CD1c-positive myeloid dendritic cell (primary cell): Measurements from ENCODE around the gene TST.

Source experiments
- DNase-seq: peaks from one replicate; pipeline ENCODE4 v3.0.0-alpha.2; 2016; ENCODE audit errors: extremely low spot score

TST gene

DNA sequence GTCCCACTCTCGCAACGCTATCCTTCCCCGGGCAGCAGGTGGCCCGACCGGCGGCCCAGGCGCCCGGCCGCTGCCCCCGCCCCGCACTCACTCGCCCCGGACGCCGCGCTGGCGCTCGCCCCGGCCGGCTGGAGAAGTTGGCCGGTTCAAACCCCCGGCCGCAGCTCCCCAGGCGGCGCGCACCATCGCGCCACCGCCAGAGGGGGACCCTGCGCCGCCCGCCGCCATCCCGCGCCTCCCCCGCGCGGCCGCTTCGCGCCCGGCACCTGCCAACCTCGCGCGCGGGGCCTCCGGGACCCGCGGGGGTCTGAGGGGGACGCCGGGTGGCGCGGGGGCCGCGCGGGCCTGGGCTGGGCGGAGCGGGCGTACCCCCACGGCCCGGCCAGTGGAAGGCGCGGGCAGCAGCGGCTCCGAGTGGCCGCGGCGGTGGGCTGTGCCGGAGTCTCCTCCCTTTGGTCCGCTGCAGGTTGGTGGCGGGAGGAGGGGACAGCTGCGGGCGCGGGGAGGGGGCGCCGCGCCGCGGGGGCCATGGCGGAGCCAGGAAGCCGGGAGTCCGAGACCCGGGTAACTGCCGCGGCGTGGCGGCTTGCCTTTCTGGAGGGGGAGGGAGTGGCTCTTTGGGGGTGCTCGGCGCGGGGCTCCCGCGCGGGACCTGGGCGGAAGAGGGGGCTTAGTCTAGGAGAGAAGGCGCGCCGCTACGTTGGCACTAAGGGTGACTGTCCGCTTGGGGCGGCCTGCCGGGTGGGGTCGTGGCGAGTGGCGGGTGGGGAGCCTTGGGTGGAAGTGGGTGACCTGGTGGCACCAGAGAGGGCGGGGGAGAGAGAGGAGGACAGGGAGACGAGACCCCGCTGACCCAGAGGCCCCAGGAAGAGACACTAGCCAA lies at the start of gene TST, which contains the start of gene MPST:
Gene TST (minus strand): TSS at position 139 of the 883 bp plus-strand sequence. CDS start 715 bp downstream, outside the sequence.
Gene MPST (plus strand): TSS at position 434 of the 883 bp plus-strand sequence. CDS start 95 bp downstream, at position 529.
- peak; percentile 73 for DNase-seq

DNA sequence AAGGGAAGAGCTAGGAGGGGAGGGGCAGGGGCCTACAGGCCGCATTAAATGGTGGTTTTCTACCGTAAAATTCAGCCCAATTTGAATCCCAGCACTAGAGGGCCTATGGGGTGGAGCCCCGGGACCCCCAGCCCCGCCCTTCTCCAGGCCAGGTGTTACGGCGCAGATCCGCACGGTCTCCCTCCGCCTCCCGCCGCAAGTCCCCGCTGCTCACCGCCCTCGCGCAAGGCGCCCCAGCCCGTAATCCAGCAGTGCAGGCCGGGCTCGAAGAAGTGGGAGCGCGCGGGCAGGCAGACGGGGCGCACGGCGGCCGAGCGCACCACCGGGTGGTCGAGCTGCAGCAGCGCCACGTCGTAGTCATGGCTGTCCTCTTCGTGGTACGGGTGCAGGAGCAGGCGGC lies 49.6 kb upstream of the TST start:
- DNase-seq = no peak

DNA sequence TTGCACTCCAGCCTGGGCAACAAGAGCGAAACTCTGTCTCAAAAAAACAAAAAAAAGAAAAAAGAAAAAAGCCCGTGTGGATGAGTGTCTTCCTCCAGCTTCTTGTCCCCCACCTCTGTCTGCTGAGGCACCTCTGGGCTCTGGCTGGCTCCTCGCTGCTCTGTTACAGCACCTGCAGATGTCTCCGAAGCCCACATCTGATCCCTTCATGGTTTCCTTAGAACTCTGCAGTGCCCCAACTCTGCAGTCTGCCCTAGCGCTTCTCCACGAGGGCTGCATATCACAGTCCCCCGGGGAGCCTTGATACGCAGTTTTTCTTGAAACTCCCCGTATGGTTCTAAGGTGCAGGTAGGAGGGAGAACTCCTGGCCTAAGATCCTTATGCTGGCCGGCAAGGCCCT lies 48.2 kb upstream of the TST start:
- no peak for DNase-seq

- no peak for DNase-seq
Observed at GRCh38 chr22:37065961-37066360, 46.7 kb upstream of the TST start.

DNA sequence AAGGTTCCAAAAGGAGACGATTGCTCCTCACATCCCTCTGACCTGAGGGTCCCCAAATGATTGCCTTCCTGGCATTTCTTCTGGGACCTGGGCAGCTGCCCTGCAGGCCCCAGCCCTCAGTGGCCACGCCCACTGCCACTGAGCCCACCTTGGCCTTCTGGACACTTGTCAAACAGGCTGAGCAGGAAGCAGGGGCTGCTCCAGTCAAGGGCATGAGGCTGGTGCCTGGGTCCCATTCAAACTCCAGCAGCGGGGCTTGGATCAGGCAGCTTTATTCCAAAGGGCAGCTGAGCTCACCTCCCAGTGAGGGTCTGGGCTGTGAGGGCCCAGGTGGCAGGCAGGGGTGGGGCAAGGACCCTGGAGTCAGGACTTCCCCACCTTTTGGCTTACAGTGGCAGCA lies 45.9 kb upstream of the TST start:
- DNase-seq = no peak

- DNase-seq = no peak
Observed at GRCh38 chr22:37064553-37064952, 45.3 kb upstream of the TST start.

GRCh38 chr22:37063431-37064420 lies 44.5 kb upstream of the TST start:
- DNase-seq = no peak

- no peak for DNase-seq
Observed at GRCh38 chr22:37062702-37063381, 43.6 kb upstream of the TST start.

GRCh38 chr22:37062376-37062675 lies 43.1 kb upstream of the TST start:
- no peak for DNase-seq

DNA sequence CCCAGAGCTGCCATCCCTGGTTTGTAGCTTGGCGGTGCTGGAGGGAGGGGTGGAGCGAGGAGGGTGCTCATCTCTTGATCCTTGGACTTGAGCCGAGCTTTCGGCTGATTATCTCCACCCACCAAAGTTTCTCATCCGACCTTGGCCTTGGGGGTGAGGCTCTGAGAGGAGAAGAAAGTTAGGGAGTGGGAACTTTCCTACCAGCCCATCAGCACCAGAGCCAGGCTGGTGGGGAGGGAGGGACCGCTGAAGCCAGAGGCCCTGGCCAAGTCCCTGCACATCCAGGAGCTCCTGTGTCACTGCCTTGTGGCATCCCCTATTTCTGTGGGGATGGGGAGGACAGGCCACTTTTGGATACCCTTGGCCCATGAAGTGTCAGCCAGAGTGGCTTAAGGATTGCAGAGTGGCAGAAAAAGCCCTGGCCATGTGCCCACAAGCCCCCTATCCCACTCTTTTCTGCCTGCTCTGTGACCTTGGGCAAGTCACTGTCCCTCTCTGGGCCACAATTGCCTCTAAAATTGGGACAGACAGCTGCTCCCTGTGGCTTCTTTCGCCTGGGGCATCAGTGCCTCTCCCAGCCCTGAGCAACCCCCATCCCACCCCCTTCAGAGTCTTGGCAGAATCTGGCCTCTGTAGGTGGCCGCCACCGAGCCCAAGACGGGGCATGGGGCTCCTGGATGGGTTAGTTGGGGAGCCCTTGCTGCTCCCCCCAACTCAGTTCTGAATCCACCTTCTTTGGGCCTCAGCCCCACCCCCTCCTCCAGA lies 42.5 kb upstream of the TST start:
- no peak for DNase-seq

DNA sequence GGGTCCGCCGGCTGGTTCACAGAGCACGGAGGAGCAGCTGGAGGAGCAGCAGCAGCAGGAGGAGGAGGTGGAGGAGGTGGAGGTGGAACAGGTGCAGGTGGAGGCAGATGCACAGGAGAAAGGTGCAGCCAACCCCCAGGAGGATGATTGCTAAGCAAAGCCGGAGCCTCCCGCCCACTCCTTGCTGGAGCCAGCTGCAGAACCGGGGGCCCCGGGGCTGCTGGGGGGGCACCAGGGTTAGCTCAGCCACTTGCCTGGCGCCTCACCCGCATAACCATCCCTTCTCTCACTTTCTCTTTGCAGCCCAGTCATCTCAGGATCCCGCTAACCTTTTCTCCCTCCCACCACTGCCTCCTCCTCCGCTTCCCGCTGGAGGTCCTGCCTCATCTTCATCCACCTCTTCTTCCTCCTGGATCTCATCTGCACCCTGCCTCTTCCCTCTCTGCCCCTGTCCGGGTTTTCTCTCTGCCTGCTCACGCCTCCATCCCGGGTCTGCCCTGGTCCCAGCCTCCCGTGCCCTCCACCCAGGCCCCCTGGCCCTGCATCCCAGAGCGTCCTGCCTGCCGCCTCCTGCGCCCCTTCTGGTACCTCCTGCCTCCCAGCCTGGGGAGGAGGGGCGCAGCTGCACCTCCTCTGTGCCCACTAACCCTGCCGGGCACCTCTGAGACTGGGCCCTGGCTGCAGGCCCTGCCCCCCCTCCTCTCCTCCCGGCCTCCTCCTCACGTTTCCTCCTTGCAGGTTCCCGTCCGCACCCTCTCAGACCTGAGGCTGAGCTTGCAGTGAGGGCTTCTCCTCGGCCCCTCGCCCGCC lies 41.8 kb upstream of the TST start:
- no peak for DNase-seq

DNA sequence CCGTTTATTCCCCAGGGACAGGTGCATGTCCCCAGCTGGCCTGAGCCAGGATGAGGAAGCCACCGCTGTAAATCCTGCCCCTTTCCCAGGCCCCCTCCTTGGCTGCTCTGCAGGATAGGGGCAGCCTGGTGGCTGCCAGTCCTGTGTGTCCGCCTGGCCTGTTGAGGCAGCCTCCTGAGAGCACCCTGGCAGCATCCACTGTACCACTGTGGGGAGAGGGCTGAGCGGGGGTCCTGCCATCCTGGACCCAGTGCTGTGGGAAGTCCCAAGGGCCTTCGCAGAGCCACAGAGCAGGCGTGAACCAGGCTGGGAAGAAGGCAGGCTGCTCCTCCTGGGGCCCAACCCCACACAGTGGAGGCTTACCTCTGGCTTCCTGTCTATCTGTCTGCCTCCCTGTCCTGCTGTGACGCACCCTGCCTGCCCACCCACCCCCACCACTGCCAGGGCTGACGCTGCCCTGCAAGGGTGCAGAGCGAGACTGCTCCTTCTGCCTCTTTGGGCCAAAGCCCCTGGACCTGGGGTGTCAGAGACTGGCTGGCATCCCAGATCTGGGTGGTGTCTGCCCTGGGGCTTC lies 40.7 kb upstream of the TST start:
- DNase-seq = no peak

DNA sequence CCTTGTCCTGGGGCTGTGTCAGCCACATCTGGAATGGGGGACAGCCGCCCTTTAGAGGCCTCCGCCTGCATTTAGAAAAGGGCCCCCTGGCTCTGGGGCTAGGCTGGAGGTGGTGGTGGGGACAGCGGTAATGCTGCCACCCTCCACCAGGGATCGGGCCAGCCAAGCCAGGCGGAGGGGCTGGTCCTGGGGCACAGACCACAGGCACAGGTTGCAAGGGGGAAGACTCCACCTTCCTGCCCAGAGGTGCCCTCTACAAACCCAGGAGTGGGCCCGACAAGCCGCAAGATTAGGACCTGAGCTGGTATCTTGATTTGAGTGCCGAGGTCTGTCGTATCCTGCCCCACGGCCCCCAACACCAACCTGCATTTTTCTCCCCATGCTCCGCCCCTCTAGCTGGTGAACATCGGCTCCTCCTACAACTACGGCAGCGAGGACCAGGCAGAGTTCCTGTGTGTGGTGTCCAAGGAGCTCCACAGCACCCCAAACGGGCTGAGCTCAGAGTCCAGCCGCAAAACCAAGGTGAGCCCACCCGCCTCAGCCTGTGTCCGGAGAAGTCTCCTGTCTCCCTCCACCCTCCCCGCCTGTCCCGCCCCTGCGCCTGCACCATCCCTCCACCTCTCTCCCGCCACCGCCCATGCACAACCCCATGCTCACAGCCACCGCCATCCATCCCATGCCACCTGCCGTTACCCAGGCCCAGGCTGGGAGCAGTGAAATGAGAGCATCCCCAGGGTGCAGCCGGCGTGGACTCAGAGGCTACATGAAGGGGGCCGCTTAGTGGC lies 39.9 kb upstream of the TST start:
- no peak for DNase-seq

GRCh38 chr22:37057796-37058510 lies 38.7 kb upstream of the TST start:
- no peak for DNase-seq

- DNase-seq = no peak
Observed at GRCh38 chr22:37057226-37057625, 38.0 kb upstream of the TST start.

GRCh38 chr22:37056246-37056645 lies 37.0 kb upstream of the TST start:
- DNase-seq = no peak

DNA sequence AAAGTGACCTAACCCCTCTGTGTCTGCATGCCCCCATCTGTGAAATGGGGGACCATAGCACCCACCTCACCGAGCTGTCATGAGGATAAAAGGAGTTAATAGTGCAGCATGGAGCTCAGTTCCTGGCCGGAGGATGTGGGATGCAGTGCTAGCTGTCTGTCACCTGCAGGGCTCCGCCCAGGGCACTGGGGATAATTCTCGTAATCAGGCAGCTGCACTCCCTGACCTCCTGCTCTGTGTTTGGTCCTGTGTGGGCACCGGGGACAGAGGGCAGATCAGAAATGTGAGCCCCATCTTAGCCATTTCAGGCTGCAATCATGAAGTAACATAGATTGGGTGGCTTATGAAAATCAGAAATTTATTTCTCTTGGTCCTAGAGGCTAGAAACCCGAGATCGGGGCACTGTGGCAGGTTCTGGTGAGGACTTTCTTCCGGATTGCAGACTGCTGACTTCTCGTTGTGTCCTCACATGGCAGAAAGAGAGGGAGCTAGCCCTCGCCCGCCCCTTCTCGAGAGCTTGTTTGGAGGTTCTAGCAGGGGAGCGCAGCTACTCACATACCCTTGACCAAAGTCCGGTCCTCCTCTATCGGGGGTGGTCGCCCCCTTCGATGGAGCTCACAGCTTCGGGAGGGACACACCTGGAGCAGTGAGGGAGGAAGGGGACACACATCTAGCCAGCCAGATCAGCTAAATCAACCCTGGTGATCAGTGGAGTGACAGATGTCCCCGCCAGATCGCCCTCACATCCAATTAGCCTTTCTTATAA lies 35.5 kb upstream of the TST start:
- no peak for DNase-seq

DNA sequence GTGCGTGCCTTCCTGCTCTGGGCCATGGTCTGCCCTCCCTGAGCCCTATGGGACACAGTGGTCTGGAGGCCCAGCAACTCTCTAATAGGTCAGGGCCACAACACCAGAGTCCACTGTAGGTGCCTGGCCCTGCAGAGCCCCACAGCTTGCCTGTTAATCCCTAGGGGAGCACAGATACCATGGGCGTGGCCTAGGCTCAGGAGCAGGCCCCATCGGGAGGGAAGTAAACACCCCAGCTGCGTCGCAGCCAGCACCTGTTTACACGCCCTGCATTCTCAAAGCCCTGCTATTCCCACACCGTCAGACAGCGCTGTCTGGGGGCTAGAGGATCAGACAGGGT lies 34.8 kb upstream of the TST start:
- no peak for DNase-seq
